HG02642 (cell line): Measurements from ENCODE around the gene NAGPA.

Experiments
- ATAC-seq: cut with Tn5 transposase; IDR thresholded peaks from one replicate; pipeline ENCODE4 v1.9.1; 2021; ENCODE audit warnings: mild to moderate bottlenecking; ENCODE audit not compliant: unreplicated experiment, poor library complexity

The NAGPA gene

DNA sequence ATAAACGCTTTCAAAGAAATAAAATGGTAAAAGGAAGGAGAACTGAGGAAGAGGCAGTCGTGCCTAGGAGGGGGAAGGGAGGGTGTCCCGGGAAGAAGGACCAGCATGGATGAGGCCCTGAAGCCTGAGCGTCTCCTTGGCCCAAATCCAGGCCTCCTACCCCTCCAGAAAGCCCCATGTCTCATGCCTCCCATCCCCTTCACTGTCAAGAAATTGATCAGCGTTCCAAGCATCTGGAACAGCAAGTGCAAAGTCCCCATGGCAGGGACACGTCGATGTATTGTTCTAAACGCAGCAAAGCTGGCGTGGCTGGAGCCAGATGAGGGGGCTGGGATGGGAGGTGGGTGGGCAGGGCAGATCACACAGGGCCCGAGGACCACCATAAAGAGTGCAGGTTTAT, 53.0 kb downstream of the NAGPA start:
- no peak for ATAC-seq

DNA sequence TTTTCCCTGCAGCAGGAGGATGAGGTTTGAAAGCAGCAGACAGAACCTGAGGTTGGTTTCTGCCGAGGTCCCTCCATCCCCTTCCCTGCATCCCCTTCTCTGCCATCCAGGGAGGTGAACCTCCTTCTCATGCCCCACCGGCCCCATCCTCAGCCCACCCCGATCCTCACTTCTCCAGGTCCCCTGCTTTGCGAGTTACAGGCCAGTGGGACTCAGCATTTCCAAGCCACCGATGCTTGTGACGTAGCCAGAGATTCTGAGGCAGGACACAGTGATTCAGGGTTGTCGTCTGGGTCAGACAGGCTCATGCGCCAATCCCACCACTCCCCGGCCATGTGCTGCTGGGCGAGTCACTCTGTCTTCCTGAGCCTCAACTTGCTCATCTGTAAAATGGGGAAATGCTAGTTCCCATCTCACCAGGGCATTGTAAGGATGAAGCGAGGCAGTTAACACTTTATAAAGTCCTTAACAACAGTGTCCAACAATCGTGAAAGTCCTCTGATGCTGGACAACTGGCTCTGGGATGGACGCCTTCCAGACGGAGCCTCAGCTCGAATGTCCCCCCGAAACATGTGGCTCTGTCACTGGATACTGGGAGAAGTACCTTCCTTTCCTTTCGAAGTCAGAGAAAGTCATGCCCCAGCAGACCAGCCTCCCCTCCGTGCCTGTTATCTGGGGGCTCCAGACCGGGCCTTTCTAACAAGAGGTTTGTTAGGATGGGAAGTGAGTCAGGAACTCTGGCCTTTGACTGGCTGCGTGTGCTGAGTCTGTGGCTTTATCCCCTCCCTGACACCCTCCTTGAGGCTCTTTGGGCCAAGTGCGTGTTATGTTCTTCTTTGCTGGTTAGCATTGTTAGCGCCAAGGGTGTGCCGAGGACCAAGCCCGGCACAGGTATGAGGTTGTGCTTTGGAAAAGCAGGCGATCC, 53.7 kb downstream of the NAGPA start:
- ATAC-seq = no peak

DNA sequence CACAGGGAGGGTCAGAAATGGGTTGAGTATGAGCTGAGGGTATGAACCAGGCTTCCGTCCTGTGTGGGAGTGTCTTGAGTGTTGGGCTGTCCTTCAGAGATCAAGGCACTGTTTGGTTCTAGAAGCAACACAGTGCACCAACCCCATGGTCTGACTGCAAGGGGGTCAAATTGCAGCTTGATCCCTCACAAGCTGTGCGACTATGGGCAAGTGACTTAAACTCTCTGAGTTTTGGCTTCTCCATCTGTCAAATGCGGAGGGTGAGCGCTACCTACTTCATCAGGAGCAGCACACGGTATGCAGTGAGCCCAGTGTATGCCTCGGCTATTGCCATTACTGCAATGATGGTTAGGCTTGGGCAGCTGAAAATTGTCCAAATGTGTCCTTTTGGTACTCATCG, 54.6 kb downstream of the NAGPA start:
- no peak for ATAC-seq

DNA sequence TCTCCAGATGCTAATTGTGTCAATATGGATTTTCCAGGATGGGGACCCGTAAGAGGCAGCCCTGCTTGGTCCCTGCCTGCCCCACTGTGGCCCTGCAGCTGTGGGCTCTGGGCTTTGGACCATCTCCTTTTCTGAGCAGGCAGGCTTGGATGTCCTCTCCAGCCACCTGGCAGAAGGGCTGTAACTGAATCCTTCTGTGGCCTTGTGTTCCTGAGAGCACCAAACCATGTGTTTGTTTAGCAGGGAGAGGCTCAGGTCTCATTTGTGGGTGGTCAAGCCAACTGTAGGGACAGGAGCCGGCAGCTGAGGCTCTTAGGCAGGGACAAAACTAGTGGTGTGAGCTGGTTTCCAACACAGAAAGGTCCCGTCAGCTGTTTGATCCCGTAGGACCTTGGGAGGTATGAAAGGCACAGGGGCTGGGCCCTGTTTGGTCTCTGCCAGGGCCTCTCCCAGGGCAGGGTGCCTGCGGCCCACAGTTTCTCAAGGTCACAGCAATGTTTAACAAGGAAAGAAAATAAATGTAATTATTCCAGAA, 57.1 kb downstream of the NAGPA start:
- no peak for ATAC-seq

DNA sequence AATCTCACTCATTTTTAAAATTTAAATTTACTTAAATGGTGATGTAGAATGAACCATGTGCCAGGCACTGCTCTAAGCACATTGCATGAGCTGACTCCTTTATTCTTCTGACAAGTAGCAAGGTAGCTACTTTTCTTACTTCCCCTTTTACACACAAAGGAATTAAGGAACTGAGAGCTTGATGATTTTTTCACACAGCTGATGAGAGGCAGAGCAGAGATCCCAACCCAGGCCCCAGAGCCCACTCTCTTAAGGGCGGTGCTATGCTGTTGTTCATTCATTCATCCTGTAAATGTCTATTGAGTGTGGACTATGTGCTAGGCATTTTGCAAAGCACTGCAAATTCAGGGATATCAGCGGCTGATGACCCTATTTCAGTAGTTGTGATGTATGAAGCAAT, 57.7 kb downstream of the NAGPA start:
- ATAC-seq = peak; percentile 83
